Measurements from ENCODE around the gene C4BPA. TPM values are rescaled to one million over a fixed set of nuclear protein-coding genes. Genes with fewer than 3 reads are reported as not detected.
A peak's percentile ranks its signal among the peaks of the same experiment; 100 is the strongest.

The C4BPA gene
- total and polyA plus RNA-seq, 10 of the 15 experiments (the other 5 are each of a cell fraction or from before 2014, with no cell fraction given), result 0.31 TPM; not detected in 9

DNA sequence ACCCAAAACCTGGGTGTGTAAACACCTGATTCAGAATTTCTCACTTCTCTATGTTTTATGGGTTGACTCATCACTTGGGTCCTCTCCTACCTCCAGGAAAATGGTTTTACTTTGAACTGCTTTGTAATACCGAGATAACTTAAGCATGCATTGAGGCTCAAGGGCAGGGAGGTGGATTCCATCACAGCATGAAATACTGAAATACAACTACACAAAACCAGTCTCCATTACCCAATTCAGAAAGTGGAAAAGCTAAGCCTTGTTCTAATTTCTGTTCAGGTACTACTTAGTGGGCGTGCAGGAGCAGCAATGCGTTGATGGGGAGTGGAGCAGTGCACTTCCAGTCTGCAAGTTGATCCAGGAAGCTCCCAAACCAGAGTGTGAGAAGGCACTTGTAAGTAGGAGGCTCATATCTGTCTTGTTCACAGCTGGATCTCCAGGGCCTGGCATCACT is 6.1 kb upstream of the C4BPA start:
- intact Hi-C loops (cut with micrococcal nuclease; ENCODE audit: unreplicated experiment), result no loop called here
- SMC1A ChIA-PET (ENCODE audit: uncharacterized antibody, unreplicated experiment), result interaction anchor here (1.0 to 2.0 kb wide), 4 partner anchors 9 to 303 kb away, joined by 3 to 10 read pairs (median 3); partner anchors contain the start of gene C4BPB
- no TSS peak for BruUV-seq (replicated peaks)
- peak; percentile 54; the same call in 1 of the 2 replicates for TF ChIP-seq PML (IDR thresholded peaks at IDR 0.05; ENCODE audit: low read length)
- TF ChIP-seq MEF2A (IDR thresholded peaks at IDR 0.05; ENCODE audit: insufficient read depth, low read depth, low read length), result 0 out of 2 replicates have a peak, but pooled peaks have one; percentile 31
- peak; percentile 63; the same call in 1 of the 2 replicates for TF ChIP-seq CBFB (IDR thresholded peaks at IDR 0.05; ENCODE audit: low read depth)
- no peak for TF ChIP-seq ASH2L (IDR thresholded peaks at IDR 0.05; ENCODE audit: borderline replicate concordance, low read depth)
- TF ChIP-seq PAX5 (IDR thresholded peaks at IDR 0.05; ENCODE audit: borderline replicate concordance, low read depth, low read length), result 0 out of 2 replicates have a peak, but pooled peaks have one; percentile 65
- peak; percentile 60 to 79; a peak in 3 of 4 replicates for TF ChIP-seq IKZF2 (IDR thresholded peaks at IDR 0.05)
- no peak for TF ChIP-seq BHLHE40 (IDR thresholded peaks at IDR 0.05; ENCODE audit: borderline replicate concordance in 1 of 2, low read depth in 2 of 2, low read length in 1 of 2)
- TF ChIP-seq, protein P1, sequence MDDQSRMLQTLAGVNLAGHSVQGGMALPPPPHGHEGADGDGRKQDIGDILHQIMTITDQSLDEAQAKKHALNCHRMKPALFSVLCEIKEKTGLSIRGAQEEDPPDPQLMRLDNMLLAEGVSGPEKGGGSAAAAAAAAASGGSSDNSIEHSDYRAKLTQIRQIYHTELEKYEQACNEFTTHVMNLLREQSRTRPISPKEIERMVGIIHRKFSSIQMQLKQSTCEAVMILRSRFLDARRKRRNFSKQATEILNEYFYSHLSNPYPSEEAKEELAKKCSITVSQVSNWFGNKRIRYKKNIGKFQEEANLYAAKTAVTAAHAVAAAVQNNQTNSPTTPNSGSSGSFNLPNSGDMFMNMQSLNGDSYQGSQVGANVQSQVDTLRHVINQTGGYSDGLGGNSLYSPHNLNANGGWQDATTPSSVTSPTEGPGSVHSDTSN (IDR thresholded peaks at IDR 0.05; ENCODE audit: insufficient replicate concordance, low read depth, low read length), result no peak
- TF ChIP-seq CEBPB (IDR thresholded peaks at IDR 0.05; ENCODE audit: borderline replicate concordance in 1 of 2, low read depth in 2 of 2, low read length in 2 of 2), result peak in 1 of 2 experiments; percentile 76; a peak in 1 of 4 replicates
- no peak for TF ChIP-seq NBN (IDR thresholded peaks at IDR 0.05)
- peak; percentile 73 for TF ChIP-seq SPI1 (IDR thresholded peaks at IDR 0.05; ENCODE audit: borderline replicate concordance, insufficient read depth, low read depth, low read length)
- TF ChIP-seq FOXM1 (IDR thresholded peaks at IDR 0.05; ENCODE audit: low read depth, low read length), result peak; percentile 93; the same call in 1 of the 2 replicates
- no peak for TF ChIP-seq CHD1 (IDR thresholded peaks at IDR 0.05; ENCODE audit: low read depth, low read length)
- peak; percentile 78 for TF ChIP-seq BCL11A (IDR thresholded peaks at IDR 0.05; ENCODE audit: low read depth, low read length)
- TF ChIP-seq, protein P2, sequence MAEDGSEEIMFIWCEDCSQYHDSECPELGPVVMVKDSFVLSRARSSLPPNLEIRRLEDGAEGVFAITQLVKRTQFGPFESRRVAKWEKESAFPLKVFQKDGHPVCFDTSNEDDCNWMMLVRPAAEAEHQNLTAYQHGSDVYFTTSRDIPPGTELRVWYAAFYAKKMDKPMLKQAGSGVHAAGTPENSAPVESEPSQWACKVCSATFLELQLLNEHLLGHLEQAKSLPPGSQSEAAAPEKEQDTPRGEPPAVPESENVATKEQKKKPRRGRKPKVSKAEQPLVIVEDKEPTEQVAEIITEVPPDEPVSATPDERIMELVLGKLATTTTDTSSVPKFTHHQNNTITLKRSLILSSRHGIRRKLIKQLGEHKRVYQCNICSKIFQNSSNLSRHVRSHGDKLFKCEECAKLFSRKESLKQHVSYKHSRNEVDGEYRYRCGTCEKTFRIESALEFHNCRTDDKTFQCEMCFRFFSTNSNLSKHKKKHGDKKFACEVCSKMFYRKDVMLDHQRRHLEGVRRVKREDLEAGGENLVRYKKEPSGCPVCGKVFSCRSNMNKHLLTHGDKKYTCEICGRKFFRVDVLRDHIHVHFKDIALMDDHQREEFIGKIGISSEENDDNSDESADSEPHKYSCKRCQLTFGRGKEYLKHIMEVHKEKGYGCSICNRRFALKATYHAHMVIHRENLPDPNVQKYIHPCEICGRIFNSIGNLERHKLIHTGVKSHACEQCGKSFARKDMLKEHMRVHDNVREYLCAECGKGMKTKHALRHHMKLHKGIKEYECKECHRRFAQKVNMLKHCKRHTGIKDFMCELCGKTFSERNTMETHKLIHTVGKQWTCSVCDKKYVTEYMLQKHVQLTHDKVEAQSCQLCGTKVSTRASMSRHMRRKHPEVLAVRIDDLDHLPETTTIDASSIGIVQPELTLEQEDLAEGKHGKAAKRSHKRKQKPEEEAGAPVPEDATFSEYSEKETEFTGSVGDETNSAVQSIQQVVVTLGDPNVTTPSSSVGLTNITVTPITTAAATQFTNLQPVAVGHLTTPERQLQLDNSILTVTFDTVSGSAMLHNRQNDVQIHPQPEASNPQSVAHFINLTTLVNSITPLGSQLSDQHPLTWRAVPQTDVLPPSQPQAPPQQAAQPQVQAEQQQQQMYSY (CRISPR knock-in tag; IDR thresholded peaks at IDR 0.05), result no peak
- peak; percentile 48; the same call in 1 of the 2 replicates for TF ChIP-seq GABPA (IDR thresholded peaks at IDR 0.05; ENCODE audit: low read depth)
- peak in 1 of 2 experiments; percentile 27; a peak in 1 of 3 replicates for TF ChIP-seq EGR1 (IDR thresholded peaks at IDR 0.05; ENCODE audit: borderline replicate concordance in 1 of 2, low read depth in 2 of 2, low read length in 2 of 2)
- peak; percentile 64; the same call in 1 of the 2 replicates for TF ChIP-seq MTA3 (IDR thresholded peaks at IDR 0.05; ENCODE audit: borderline replicate concordance, low read length)
- TF ChIP-seq, protein P3, sequence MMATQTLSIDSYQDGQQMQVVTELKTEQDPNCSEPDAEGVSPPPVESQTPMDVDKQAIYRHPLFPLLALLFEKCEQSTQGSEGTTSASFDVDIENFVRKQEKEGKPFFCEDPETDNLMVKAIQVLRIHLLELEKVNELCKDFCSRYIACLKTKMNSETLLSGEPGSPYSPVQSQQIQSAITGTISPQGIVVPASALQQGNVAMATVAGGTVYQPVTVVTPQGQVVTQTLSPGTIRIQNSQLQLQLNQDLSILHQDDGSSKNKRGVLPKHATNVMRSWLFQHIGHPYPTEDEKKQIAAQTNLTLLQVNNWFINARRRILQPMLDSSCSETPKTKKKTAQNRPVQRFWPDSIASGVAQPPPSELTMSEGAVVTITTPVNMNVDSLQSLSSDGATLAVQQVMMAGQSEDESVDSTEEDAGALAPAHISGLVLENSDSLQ (IDR thresholded peaks at IDR 0.05), result no peak

More for the DNA sequence above, 6.1 kb upstream of the C4BPA start:
- Histone ChIP-seq H3K36me3 (ENCODE audit: control insufficient read depth in 2 of 2, insufficient read depth in 2 of 2, low read length in 1 of 2) (no peaks in the 10 kb centered on the region), H3K79me2 (ENCODE audit: control insufficient read depth, insufficient read depth, low read length) (no peaks in the 10 kb centered on the region), H3K9me3 (replicated peaks; ENCODE audit: control insufficient read depth, insufficient read depth, low read length) (peaks cover 3% of the 10 kb centered on the region; the same call in 2 of the 3 replicates), H3K27me3 (replicated peaks in 1 of 2; ENCODE audit: control insufficient read depth in 2 of 2, insufficient read depth in 2 of 2, low read length in 1 of 2) (no peaks in the 10 kb centered on the region), H3K9ac (ENCODE audit: control insufficient read depth, insufficient read depth, low read length) (no peak overlapping the region), H3K27ac (ENCODE audit: control insufficient read depth, insufficient read depth) (no peak overlapping the region), H2AFZ (ENCODE audit: control insufficient read depth, low read depth, low read length) (no peak overlapping the region; the same call in 1 of the 2 replicates), H4K20me1 (ENCODE audit: control insufficient read depth, insufficient read depth) (no peaks in the 10 kb centered on the region), H3K4me1 (ENCODE audit: control insufficient read depth, insufficient read depth, low read length) (peaks cover 4% of the 10 kb centered on the region), H3K4me3 (no peak overlapping the region), H3K4me2 (ENCODE audit: control insufficient read depth, insufficient read depth) (peak overlapping the region; percentile 21)
- FAIRE-seq (peak; percentile 84), DNase-seq (ENCODE audit: low read depth, low spot score) (peak; percentile 67), ATAC-seq (peak; percentile 96)
- WGBS (ENCODE audit: insufficient coverage, insufficient replicate concordance, low lambda C conversion rate, missing lambda C conversion rate), result 3% methylated on average over 3 of the region's 3 CpGs
- in situ Hi-C loops (cut with MboI), result no loop called here
- ChIA-PET CTCF (interaction anchor here (3.6 kb wide), 1 partner anchor 308 kb away, joined by 16 read pairs; no protein-coding TSS in a partner anchor), POLR2A (no interaction called here), RAD21 (ENCODE audit: unreplicated experiment) (interaction anchor here (1.1 to 1.3 kb wide), 2 partner anchors 12 to 315 kb away, joined by 3 to 4 read pairs; no protein-coding TSS in a partner anchor)
